K562 (cell line): ENCODE data around the gene HNRNPLL. TPM values are rescaled to one million over a fixed set of nuclear protein-coding genes. Genes with fewer than 3 reads are reported as not detected.
A peak's percentile ranks its signal among the peaks of the same experiment; 100 is the strongest.

Experiments used
- ATAC-seq: fragments of 200-7000 bp; cut with Tn5 transposase; 3 replicates; pipeline ENCODE4 v1.9.1; 2020; ENCODE audit warnings: moderate library complexity
- BruUV-seq: library from RNA; stranded (reverse); fragments of 400-500 nt; replicated peaks from 2 replicates; lab custom pipeline; 2021; lab: Mats Ljungman, UMichigan
- CTCF ChIA-PET: fragments of 300-600 bp; formaldehyde crosslinking; extraction: SDS; loops from one replicate; lab custom pipeline; 2021; ENCODE audit warnings: low intra/inter-chr PET ratio; lab: Yijun Ruan, JAX
- POLR2A ChIA-PET: fragments of 300-600, 350-650 bp; sonication (Branson Sonifier 250); formaldehyde crosslinking; extraction: SDS; loops from one replicate; lab custom pipeline; 2021; ENCODE audit warnings: antibody characterized with exemption, inconsistent platforms; lab: Yijun Ruan, JAX
- DNase-seq, 4 experiments: peaks; one replicate each; pipeline versions ENCODE4 v3.0.0 to v3.0.0-alpha.2; 2011 to 2018; ENCODE audit warnings: low spot score in 3 of 4, mixed read lengths in 3 of 4; ENCODE audit errors: extremely low read depth in 1 of 4
- FAIRE-seq: peaks from 2 replicates; lab custom pipeline; 2011; peaks lifted over from hg19 to GRCh38; lab: Jason Lieb, UNC
- H2AFZ ChIP-seq: 2 replicates; pipeline ENCODE4 v1.6.0; 2011; ENCODE audit warnings: low read depth, low read length, control low read depth, inconsistent platforms
- H3K27ac ChIP-seq: fragments of 200-600 bp; 3 replicates; pipeline ENCODE4 v1.8.0; 2011; ENCODE audit warnings: low read depth, mild to moderate bottlenecking, control low read depth, inconsistent platforms, low read length, moderate library complexity, mixed read lengths; ENCODE audit errors: extremely low read depth
- H3K27me3 ChIP-seq, 2 experiments: fragments of 300-600 bp in 1 of 2; 2 replicates in 1 of 2; 3 replicates in 1 of 2; pipeline versions ENCODE4 v1.6.0 to v1.8.0; 2011; ENCODE audit warnings: inconsistent platforms in 2 of 2, low read length in 2 of 2, mild to moderate bottlenecking in 1 of 2, mixed read lengths in 1 of 2, moderate library complexity in 1 of 2; ENCODE audit not compliant: control insufficient read depth in 2 of 2, insufficient read depth in 2 of 2
- H3K36me3 ChIP-seq: fragments of 300-600 bp; 3 replicates; pipeline ENCODE4 v1.8.0; 2011; ENCODE audit warnings: mild to moderate bottlenecking, low read length, inconsistent platforms; ENCODE audit not compliant: control insufficient read depth, insufficient read depth
- H3K4me1 ChIP-seq, 2 experiments: fragments of 200-600 bp in 1 of 2; replicated peaks in 1 of 2; 2 replicates in 1 of 2; 3 replicates in 1 of 2; pipeline versions ENCODE4 v1.5.1 to v1.8.0; 2011; ENCODE audit warnings: inconsistent platforms in 2 of 2, low read length in 2 of 2, mild to moderate bottlenecking in 1 of 2, mixed read lengths in 1 of 2, moderate library complexity in 1 of 2; ENCODE audit not compliant: control insufficient read depth in 2 of 2, insufficient read depth in 2 of 2
- H3K4me2 ChIP-seq: 2 replicates; pipeline ENCODE4 v1.6.1; 2011; ENCODE audit warnings: low read length, control low read depth, inconsistent platforms, mixed read lengths; ENCODE audit not compliant: insufficient read depth
- H3K4me3 ChIP-seq: fragments of 200-600 bp; sonication (generic), shearing (Covaris generic); 2 replicates; pipeline ENCODE4 v1.5.1; 2016; ENCODE audit warnings: control low read depth, inconsistent platforms
- H3K79me2 ChIP-seq: fragments of 200-600 bp; 3 replicates; pipeline ENCODE4 v1.8.0; 2011; ENCODE audit warnings: low read length, inconsistent platforms; ENCODE audit not compliant: control insufficient read depth, insufficient read depth
- H3K9ac ChIP-seq, 2 experiments: 2 replicates each; pipeline versions ENCODE4 v1.6.0 to v1.6.1; 2011; ENCODE audit warnings: low read depth in 2 of 2, low read length in 2 of 2, control low read depth in 1 of 2, inconsistent platforms in 1 of 2, mild to moderate bottlenecking in 1 of 2, mixed read lengths in 1 of 2; ENCODE audit not compliant: insufficient read depth in 1 of 2
- H3K9me1 ChIP-seq: one replicate; pipeline ENCODE4 v1.6.0; 2011; ENCODE audit warnings: inconsistent platforms, mild to moderate bottlenecking, low read length, moderate library complexity; ENCODE audit not compliant: control insufficient read depth, insufficient read depth
- H3K9me3 ChIP-seq: replicated peaks from 2 replicates; pipeline ENCODE4 v1.5.1; 2011; ENCODE audit warnings: low read depth, low read length, inconsistent platforms; ENCODE audit not compliant: control insufficient read depth, insufficient read depth
- H4K20me1 ChIP-seq: replicated peaks from 2 replicates; pipeline ENCODE4 v1.6.1; 2011; ENCODE audit warnings: low read length, inconsistent platforms, mixed read lengths; ENCODE audit not compliant: control insufficient read depth, insufficient read depth
- ARID1B ChIP-seq: fragments of 450-650 bp; IDR thresholded peaks from 2 replicates; pipeline ENCODE4 v1.6.1; 2016; ENCODE audit warnings: antibody characterized with exemption, mild to moderate bottlenecking, inconsistent platforms
- BDP1 ChIP-seq: IDR thresholded peaks from 3 replicates; pipeline ENCODE4 v1.6.1; 2011; ENCODE audit not compliant: insufficient read length, insufficient read depth
- BMI1 ChIP-seq: fragments of 150-350 bp; IDR thresholded peaks from 2 replicates; pipeline ENCODE4 v1.6.1; 2014; ENCODE audit warnings: low read length
- DMBX1 ChIP-seq: fragments of 250-450 bp; sonication (Bioruptor Pico); IDR thresholded peaks from 2 replicates; pipeline ENCODE4 v1.8.0; 2022; ENCODE audit warnings: inconsistent platforms, mild to moderate bottlenecking, moderate library complexity, borderline replicate concordance
- HDAC2 ChIP-seq: fragments of 450-650 bp; IDR thresholded peaks from 2 replicates; pipeline ENCODE4 v1.6.1; 2016; ENCODE audit warnings: mild to moderate bottlenecking
- JUN ChIP-seq, 2 experiments: sonication (generic) in 1 of 2; formaldehyde crosslinking in 1 of 2; IDR thresholded peaks; 2 replicates each; pipeline versions ENCODE4 v1.6.1 to v1.8.0; 2012 to 2022; ENCODE audit warnings: borderline replicate concordance in 2 of 2, mild to moderate bottlenecking in 2 of 2, improper control_type of control experiment in 1 of 2, low read depth in 1 of 2, low read length in 1 of 2, missing genetic modification reagents in 1 of 2
- NRF1 ChIP-seq, 2 experiments: fragments of 450-650 bp; IDR thresholded peaks in 1 of 2; conservative IDR thresholded peaks in 1 of 2; 2 replicates each; pipeline ENCODE4 v1.6.1; 2014; ENCODE audit warnings: mild to moderate bottlenecking in 2 of 2
- RBM22 ChIP-seq: fragments of 200-400 bp; formaldehyde crosslinking; IDR thresholded peaks from 2 replicates; pipeline ENCODE4 v1.6.1; 2018; ENCODE audit warnings: low read length, low read depth; ENCODE audit not compliant: poor library complexity, severe bottlenecking
- SRSF9 ChIP-seq: fragments of 200-400 bp; formaldehyde crosslinking; IDR thresholded peaks from 2 replicates; pipeline ENCODE4 v1.6.1; 2017; ENCODE audit warnings: low read depth, low read length, borderline replicate concordance
- STAG1 ChIP-seq: sonication (generic); formaldehyde crosslinking; IDR thresholded peaks from 2 replicates; pipeline ENCODE4 v1.5.0; 2020; ENCODE audit warnings: missing genetic modification reagents, borderline replicate concordance
- TEAD2 ChIP-seq: fragments of 450-650 bp; IDR thresholded peaks from 2 replicates; pipeline ENCODE4 v1.6.1; 2016; ENCODE audit warnings: missing genetic modification characterization, control low read depth, missing compliant biosample characterization
- ZFP30 ChIP-seq: fragments of 250-450 bp; sonication (Bioruptor Pico); IDR thresholded peaks from 2 replicates; pipeline ENCODE4 v1.8.0; 2022; ENCODE audit warnings: moderate library complexity, mild to moderate bottlenecking, inconsistent platforms, borderline replicate concordance
- WGBS: fragments of 100-300 bp; shearing (Covaris generic); methylation state at CpG from one replicate; pipeline ENCODE4 v1.1.6; 2016; ENCODE audit warnings: low coverage, mixed read lengths; ENCODE audit not compliant: insufficient coverage; ENCODE audit errors: missing lambda C conversion rate; 5-methylcytosine and 5-hydroxymethylcytosine counted together
- in situ Hi-C: fragments of 300-500 bp; cut with MboI; formaldehyde crosslinking; loops from 4 replicates; pipeline ENCODE4 v1.15.0; 2018; ENCODE audit warnings: inconsistent platforms, mixed read lengths
- intact Hi-C: fragments of 100-400 bp; cut with micrococcal nuclease; formaldehyde crosslinking; loops from 2 replicates; pipeline ENCODE4 v1.14.2; 2022
- polyA plus RNA-seq, 8 experiments: library from polyadenylated mRNA; depleted of rRNA in 4 of 8; stranded (reverse) in 5 of 8; unstranded in 3 of 8; fragments of >200 nt; fragmentation: Nextera tagmentation in 2 of 8; fragmentation: Illumina TruSeq in 1 of 8; extraction: Ambion mirVana in 2 of 8; extraction: Trizol in 1 of 8; gene quantifications; 2 replicates each; pipeline versions ENCODE4 v1.2.1 to v1.2.3, GENCODE V29; 2011 to 2014; ENCODE audit warnings: inconsistent platforms in 1 of 8, missing spikeins in 1 of 8
- total RNA-seq, 7 experiments: library from RNA; depleted of rRNA in 6 of 7; stranded (reverse); fragments of >200 nt in 6 of 7; fragmentation: Illumina TruSeq in 2 of 7; extraction: Trizol in 2 of 7; gene quantifications; 2 replicates each; pipeline versions ENCODE4 v1.2.1 to v1.2.3, GENCODE V29; 2011 to 2021; ENCODE audit warnings: low replicate concordance in 1 of 7
- TF ChIP-seq, protein P1 (sequence below): sonication (generic); formaldehyde crosslinking; IDR thresholded peaks from 2 replicates; pipeline ENCODE4 v1.8.0; 2022; ENCODE audit warnings: missing genetic modification reagents, mild to moderate bottlenecking, moderate library complexity, borderline replicate concordance
- TF ChIP-seq, protein P2 (sequence below): fragments of 450-650 bp; formaldehyde crosslinking; IDR thresholded peaks from 2 replicates; pipeline ENCODE4 v1.4.0; 2022; ENCODE audit warnings: mild to moderate bottlenecking, moderate library complexity

HNRNPLL gene
- total and polyA plus RNA-seq, 9 of the 15 experiments (the other 6 are each of a cell fraction or from before 2014, with no cell fraction given): 19.8 to 135 (median 57.8) TPM

DNA sequence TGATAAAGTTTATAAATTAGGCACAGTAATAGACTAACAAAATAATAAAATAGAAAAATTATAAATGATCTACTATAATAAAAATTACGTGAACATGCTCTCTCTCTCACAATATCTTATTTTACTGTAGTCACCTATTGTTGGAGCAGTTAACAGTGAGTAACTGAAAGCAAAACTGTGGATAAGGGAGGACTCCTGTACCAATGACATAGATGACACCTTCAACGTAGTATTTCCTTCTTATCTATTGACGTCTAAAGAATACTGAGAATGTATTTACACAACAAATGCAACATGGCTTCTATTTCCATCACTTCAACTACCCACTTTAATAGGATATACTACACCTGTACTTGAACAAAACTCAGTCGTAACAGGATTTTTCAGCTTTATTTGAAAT, 31.5 kb downstream of the HNRNPLL start:
- in situ Hi-C loops: no loop called here
- no peak for FAIRE-seq

DNA sequence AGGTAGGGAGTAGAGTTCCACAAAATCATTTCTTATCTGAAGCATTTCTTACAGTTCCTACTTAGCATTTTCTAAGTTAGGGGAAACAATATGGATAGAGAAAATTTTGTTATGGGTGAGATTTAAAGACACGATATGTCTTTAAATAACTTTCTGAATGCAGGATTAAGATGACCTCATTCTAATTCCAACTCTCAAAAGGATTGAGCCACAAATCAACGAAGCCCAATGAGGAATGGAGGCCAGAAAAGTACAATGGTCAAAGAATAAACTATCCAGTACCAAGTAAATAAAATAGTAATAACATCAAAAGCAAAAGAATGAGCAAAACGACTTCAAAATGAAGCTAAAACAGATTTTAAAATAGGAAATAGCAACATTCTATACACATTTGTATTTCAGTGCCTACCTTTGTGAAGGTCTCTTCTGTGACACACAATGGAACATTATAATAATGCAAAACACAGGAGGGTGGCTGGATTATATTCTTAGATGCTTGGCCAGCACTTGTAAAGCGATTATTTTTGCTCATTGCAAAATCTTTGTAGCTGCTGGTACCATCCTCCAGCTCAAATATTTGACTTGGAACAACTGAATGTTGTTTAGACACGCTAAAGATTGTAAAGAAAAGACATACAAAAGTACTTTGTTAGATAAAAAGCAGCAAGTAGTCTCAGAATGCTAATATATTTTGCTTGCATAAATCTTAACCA, 33.8 kb downstream of the HNRNPLL start:
- no peaks in the 10 kb centered on the region for H3K27me3 ChIP-seq
- H3K9ac ChIP-seq: no peak overlapping the region
- no peak overlapping the region for H3K4me2 ChIP-seq
- H3K4me3 ChIP-seq: no peak overlapping the region
- WGBS: 88% methylated on average over 5 of the region's 5 CpGs
- H4K20me1 ChIP-seq: no peaks in the 10 kb centered on the region
- H3K4me1 ChIP-seq: no peaks in the 10 kb centered on the region
- H3K9me1 ChIP-seq: no peaks in the 10 kb centered on the region
- ATAC-seq (no peak), DNase-seq (no peak), FAIRE-seq (no peak)
- H2AFZ ChIP-seq: no peak overlapping the region
- no peak overlapping the region for H3K27ac ChIP-seq
- H3K79me2 ChIP-seq: no peaks in the 10 kb centered on the region; the same call in 2 of the 3 replicates
- CTCF ChIA-PET: no interaction called here
- intact Hi-C loops (no loop called here), in situ Hi-C loops (no loop called here)
- peaks cover 90% of the 10 kb centered on the region for H3K36me3 ChIP-seq
- no TSS peak for BruUV-seq
- POLR2A ChIA-PET: interaction anchor here (0.8 to 1.5 kb wide), 5 partner anchors 10 to 182 kb away, joined by 3 to 7 read pairs (median 4); partner anchors contain the start of gene SRSF7
- no peaks in the 10 kb centered on the region for H3K9me3 ChIP-seq
- no peak for TF ChIP-seq NRF1 (conservative IDR thresholded peaks at IDR 0.05 in 1 of 2, IDR thresholded peaks at IDR 0.05 in 1 of 2)
- no peak for TF ChIP-seq ZFP30 (CRISPR knock-in tag)
- TF ChIP-seq, protein P1, sequence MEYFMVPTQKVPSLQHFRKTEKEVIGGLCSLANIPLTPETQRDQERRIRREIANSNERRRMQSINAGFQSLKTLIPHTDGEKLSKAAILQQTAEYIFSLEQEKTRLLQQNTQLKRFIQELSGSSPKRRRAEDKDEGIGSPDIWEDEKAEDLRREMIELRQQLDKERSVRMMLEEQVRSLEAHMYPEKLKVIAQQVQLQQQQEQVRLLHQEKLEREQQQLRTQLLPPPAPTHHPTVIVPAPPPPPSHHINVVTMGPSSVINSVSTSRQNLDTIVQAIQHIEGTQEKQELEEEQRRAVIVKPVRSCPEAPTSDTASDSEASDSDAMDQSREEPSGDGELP (CRISPR knock-in tag): no peak
- no peak for TF ChIP-seq ARID1B
- no peak for TF ChIP-seq SRSF9
- no peak for TF ChIP-seq BDP1
- TF ChIP-seq HDAC2: no peak
- TF ChIP-seq TEAD2 (tag): no peak
- no peak for TF ChIP-seq STAG1 (CRISPR knock-in tag)
- TF ChIP-seq BMI1: no peak
- no peak for TF ChIP-seq JUN (IDR thresholded peaks at IDR 0.05; ENCODE audit: borderline replicate concordance, low read depth, low read length)
- TF ChIP-seq JUN (CRISPR knock-in tag; IDR thresholded peaks at IDR 0.05; ENCODE audit: borderline replicate concordance): no peak
- TF ChIP-seq DMBX1 (CRISPR knock-in tag): no peak

More for the DNA sequence above, 31.5 kb downstream of the HNRNPLL start:
- Histone ChIP-seq H3K9ac (no peak overlapping the region), H3K4me1 (no peaks in the 10 kb centered on the region), H4K20me1 (no peaks in the 10 kb centered on the region), H3K4me2 (no peak overlapping the region), H3K36me3 (peaks cover 87% of the 10 kb centered on the region), H3K27ac (no peak overlapping the region), H3K9me3 (no peaks in the 10 kb centered on the region), H3K27me3 (no peaks in the 10 kb centered on the region), H3K79me2 (peaks cover 2% of the 10 kb centered on the region; the same call in 1 of the 3 replicates), H3K9me1 (no peaks in the 10 kb centered on the region), H2AFZ (no peak overlapping the region), H3K4me3 (no peak overlapping the region)
- CTCF ChIA-PET: no interaction called here
- peak; percentile 33 for TF ChIP-seq RBM22
- TF ChIP-seq, protein P2, sequence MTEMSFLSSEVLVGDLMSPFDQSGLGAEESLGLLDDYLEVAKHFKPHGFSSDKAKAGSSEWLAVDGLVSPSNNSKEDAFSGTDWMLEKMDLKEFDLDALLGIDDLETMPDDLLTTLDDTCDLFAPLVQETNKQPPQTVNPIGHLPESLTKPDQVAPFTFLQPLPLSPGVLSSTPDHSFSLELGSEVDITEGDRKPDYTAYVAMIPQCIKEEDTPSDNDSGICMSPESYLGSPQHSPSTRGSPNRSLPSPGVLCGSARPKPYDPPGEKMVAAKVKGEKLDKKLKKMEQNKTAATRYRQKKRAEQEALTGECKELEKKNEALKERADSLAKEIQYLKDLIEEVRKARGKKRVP (CRISPR knock-in tag): no peak
- intact Hi-C loops: no loop called here
- BruUV-seq: no TSS peak
- POLR2A ChIA-PET: no interaction called here
- DNase-seq (no peak), ATAC-seq (no peak)
- WGBS: 88% methylated on average over 4 of the region's 4 CpGs
